Measurements from ENCODE around the gene BHLHE40.

DNA sequence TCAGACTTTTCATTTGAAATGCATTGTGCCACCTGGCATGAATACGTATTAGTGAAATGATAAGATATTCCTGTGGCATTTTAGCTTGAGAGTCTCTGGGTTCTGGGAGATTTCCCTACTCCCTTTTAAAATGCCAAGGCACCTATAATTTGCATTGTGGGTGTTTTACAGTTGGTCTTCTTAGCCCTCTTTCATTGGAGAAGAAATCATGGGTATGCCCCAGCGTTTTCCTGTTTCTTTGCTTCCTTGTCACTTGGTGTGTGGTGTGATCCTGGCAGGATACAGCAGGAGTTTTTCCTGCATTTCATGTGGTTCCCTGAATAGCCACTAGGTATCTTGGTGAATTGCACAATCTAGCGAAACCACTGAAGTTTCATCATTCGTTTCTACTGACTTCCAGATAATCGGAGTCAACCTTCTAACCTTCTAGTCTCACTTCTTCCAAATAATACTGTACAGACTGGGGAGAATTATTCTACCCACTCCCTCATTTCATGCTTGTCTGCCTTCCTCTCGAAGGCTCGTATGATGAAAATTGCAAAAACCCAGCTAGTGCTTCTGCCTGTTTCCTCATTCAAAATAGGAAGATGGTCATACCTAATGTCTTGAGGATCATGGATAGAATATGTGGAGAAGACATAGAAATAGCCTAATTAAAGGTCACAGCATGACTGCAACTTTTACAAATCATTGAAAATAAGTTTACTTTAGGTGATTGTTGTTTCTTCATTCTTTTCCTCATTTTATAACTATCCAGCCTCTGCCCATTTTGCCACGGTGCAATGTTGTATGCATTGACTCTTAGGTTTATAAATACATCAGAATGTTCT, 2.6 kb downstream of the BHLHE40 start:
- no peak for TF ChIP-seq REST (IDR thresholded peaks at IDR 0.05; ENCODE audit: low read depth)
- no peak for TF ChIP-seq EZH2 (IDR thresholded peaks at IDR 0.05)
- peak in 2 of 3 experiments; percentile 33 to 50; a peak in 3 of 6 replicates for TF ChIP-seq CTCF (IDR thresholded peaks at IDR 0.05 in 2 of 3, conservative IDR thresholded peaks at IDR 0.05 in 1 of 3; ENCODE audit: borderline replicate concordance in 1 of 3, insufficient read depth in 1 of 3, low read depth in 2 of 3, low read length in 2 of 3)
- TF ChIP-seq JUND (IDR thresholded peaks at IDR 0.05), result no peak
- TF ChIP-seq POLR2A (IDR thresholded peaks at IDR 0.05; ENCODE audit: borderline replicate concordance, extremely low read depth, insufficient read depth, insufficient read length), result no peak
- no peak for TF ChIP-seq CBX3 (IDR thresholded peaks at IDR 0.05; ENCODE audit: low read depth)
- TF ChIP-seq, protein P1, sequence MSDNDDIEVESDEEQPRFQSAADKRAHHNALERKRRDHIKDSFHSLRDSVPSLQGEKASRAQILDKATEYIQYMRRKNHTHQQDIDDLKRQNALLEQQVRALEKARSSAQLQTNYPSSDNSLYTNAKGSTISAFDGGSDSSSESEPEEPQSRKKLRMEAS (IDR thresholded peaks at IDR 0.05), result no peak
- TF ChIP-seq ATF3 (IDR thresholded peaks at IDR 0.05), result no peak
- TF ChIP-seq SP1 (IDR thresholded peaks at IDR 0.05; ENCODE audit: low read depth), result no peak
- no peak for TF ChIP-seq SRF (IDR thresholded peaks at IDR 0.05; ENCODE audit: low read depth)
- no peak for TF ChIP-seq EGR1 (IDR thresholded peaks at IDR 0.05; ENCODE audit: low read depth)

Data from HCT116 (cell line).